PC-9 (cell line): ENCODE measurements around the gene CPNE4.

Source experiments
- CTCF ChIP-seq: fragments of 200-600 bp; sonication (generic); conservative IDR thresholded peaks from 2 replicates; pipeline ENCODE4 v1.6.1; 2017; ENCODE audit warnings: mixed run types, antibody characterized with exemption, mild to moderate bottlenecking, moderate library complexity
- EZH2 ChIP-seq: fragments of 200-600 bp; sonication (generic); IDR thresholded peaks from 2 replicates; pipeline ENCODE4 v1.8.0; 2017; ENCODE audit warnings: antibody characterized with exemption, low read depth

- TF ChIP-seq EZH2 (no peak), CTCF (no peak)
Measured at GRCh38 chr3:131903988-131904415, 130.8 kb downstream of the CPNE4 start.
